DOHH2 (cell line): ENCODE measurements around the gene CACNA1D.

ENCODE experiments used
- CTCF ChIP-seq: fragments of 200-600 bp; sonication (generic); IDR thresholded peaks from one replicate; pipeline ENCODE4 v1.5.1; 2014; ENCODE audit warnings: antibody characterized with exemption, mild to moderate bottlenecking, low read depth, low read length; ENCODE audit not compliant: poor library complexity, severe bottlenecking
- EZH2phosphoT487 ChIP-seq: fragments of 200-600 bp; sonication (generic); IDR thresholded peaks from 2 replicates; pipeline ENCODE4 v1.6.1; 2017; ENCODE audit warnings: borderline replicate concordance, mild to moderate bottlenecking, antibody characterized with exemption, low read length, moderate library complexity, mixed read lengths

- TF ChIP-seq CTCF, result no peak
- TF ChIP-seq EZH2phosphoT487, result no peak
Measured at GRCh38 chr3:53805463-53806159, 311.2 kb downstream of the CACNA1D start.
